Neural progenitor cell (in vitro differentiated cells): Measurements from ENCODE around the gene NEAT1.

Experiments
- CTCF ChIP-seq: fragments of 200-600 bp; sonication (generic); IDR thresholded peaks from 2 replicates; pipeline ENCODE4 v1.5.1; 2017; ENCODE audit warnings: antibody characterized with exemption, mild to moderate bottlenecking
- EZH2 ChIP-seq: fragments of 200-600 bp; sonication (generic); IDR thresholded peaks from 2 replicates; pipeline ENCODE4 v1.6.1; 2017; ENCODE audit warnings: antibody characterized with exemption, mild to moderate bottlenecking, moderate library complexity

- no peak for TF ChIP-seq CTCF
- no peak for TF ChIP-seq EZH2
Observed at GRCh38 chr11:65445604-65446445, 23.2 kb downstream of the NEAT1 start.
